AG09309 (cell line): Measurements from ENCODE around the gene DNAH2.

ENCODE experiments used
- DNase-seq: peaks from one replicate; pipeline ENCODE4 v3.0.0-alpha.2; 2010; ENCODE audit warnings: low read depth
- H3K4me3 ChIP-seq: 2 replicates; pipeline ENCODE4 v1.5.1; 2011; ENCODE audit warnings: mild to moderate bottlenecking, low read depth, low read length, moderate library complexity; ENCODE audit not compliant: control insufficient read depth
- CTCF ChIP-seq: IDR thresholded peaks from 2 replicates; pipeline ENCODE4 v1.5.1; 2011; ENCODE audit warnings: mild to moderate bottlenecking, low read depth, low read length, inconsistent platforms; ENCODE audit not compliant: insufficient read depth, control insufficient read depth; ENCODE audit errors: missing control alignments

DNAH2 gene

GRCh38 chr17:7824021-7824924, 106.7 kb downstream of the DNAH2 start:
- H3K4me3 ChIP-seq: no peak overlapping the region
- no peak for DNase-seq
- no peak for TF ChIP-seq CTCF

- peak; percentile 14 for TF ChIP-seq CTCF
- H3K4me3 ChIP-seq: no peak overlapping the region
- DNase-seq: no peak
Measured at GRCh38 chr17:7825206-7825990, 107.9 kb downstream of the DNAH2 start.

GRCh38 chr17:7830616-7831015, 113.1 kb downstream of the DNAH2 start:
- H3K4me3 ChIP-seq: no peak overlapping the region
- no peak for TF ChIP-seq CTCF
- DNase-seq: no peak

GRCh38 chr17:7831233-7831632, 113.7 kb downstream of the DNAH2 start:
- H3K4me3 ChIP-seq: no peak overlapping the region
- no peak for TF ChIP-seq CTCF
- no peak for DNase-seq

- no peak overlapping the region for H3K4me3 ChIP-seq
- no peak for DNase-seq
- no peak for TF ChIP-seq CTCF
Measured at GRCh38 chr17:7832431-7832830, 114.9 kb downstream of the DNAH2 start.

GRCh38 chr17:7833011-7833794, 115.7 kb downstream of the DNAH2 start:
- DNase-seq: no peak
- no peak for TF ChIP-seq CTCF
- peak overlapping the region; percentile 83 for H3K4me3 ChIP-seq
